ENCODE measurements around the gene ST7. TPM values are rescaled to one million over a fixed set of nuclear protein-coding genes. Genes with fewer than 3 reads are reported as not detected.

The ST7 gene
- total RNA-seq, 2 donors from 2014 or later: 6.1 to 8.0 TPM

DNA sequence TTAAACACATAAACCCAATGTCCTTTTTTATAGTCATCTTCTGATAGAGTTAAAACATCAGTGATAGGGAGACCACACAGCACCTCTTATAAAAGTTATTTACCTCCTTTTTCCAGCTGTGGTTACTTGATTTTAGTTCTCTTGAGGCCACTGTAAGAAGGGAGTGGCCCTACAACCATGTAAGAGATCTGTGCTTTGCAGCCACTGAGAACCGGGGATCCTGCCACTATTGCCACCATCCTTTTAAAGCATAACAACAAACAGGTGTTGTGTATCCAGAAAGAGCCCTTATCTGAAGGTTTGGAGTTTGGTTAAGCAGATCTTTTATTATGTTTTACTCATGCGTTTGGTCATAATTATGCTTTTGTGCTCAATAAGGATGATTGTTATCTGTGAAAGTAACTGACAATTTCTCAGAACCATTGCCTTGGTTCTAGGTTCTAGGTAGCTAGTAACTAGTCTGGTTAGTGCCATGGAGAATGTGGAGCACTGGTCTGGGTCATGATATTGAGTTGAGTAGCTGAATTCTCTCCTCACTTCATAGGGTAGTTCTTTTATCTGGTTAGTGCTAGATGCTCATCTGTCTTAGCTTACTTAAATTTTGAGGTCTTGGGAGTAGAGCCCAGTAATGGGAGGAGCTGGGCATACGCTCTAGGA, 56.5 kb downstream of the ST7 start:
- Mint-ChIP-seq H3K27ac (peak overlapping the region; percentile 78), H3K36me3 (ENCODE audit: low read depth) (no peaks in the 10 kb centered on the region), H3K27me3 (peaks cover 18% of the 10 kb centered on the region), H3K4me1 (peaks cover 45% of the 10 kb centered on the region), H3K4me3 (peak overlapping the region; percentile 39)
- DNase-seq: no peak
- ATAC-seq: peak; percentile 31
- no peaks in the 10 kb centered on the region for H3K9me3 ChIP-seq (ENCODE audit: control insufficient read depth, low read length, poor library complexity, severe bottlenecking)

DNA sequence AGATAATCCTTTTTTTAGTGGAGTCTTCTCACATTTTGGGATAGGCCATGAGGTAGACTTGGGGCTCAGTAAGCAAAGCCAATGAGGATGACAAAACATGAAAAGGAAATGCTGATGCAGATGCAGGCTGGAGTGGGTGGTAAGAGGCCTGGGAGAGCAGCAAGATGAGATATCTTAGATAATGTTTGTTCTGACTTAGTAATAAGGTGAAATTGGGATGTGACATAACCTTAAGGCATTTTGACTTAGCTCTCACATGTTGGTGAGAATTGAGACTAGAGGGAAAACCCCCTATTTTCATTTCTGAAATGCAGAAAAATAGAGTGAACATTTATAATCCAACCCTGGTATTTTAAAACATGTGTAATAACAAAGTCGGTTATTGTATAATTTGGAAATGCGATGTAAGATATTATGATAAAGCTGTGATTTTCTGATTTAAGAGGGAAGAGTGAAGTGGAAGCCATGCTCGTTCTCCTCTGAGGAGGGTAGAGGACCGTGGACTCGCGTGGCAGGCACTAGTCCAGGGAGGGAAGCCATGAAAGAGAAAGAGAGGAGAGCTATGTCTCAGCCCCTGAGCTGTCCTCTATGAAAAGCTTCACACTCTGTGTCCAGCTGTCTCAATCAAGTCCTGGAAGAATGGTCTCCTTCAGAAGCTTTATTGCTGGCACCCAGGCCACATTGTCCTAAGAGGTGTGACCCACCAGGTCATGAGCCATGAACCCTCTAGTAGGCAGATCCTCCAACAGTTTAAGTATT, 57.3 kb downstream of the ST7 start:
- peak overlapping the region; percentile 19 for H3K4me3 Mint-ChIP-seq
- H3K9me3 ChIP-seq (ENCODE audit: control insufficient read depth, low read length, poor library complexity, severe bottlenecking): no peaks in the 10 kb centered on the region
- DNase-seq (no peak), ATAC-seq (no peak)
- peaks cover 18% of the 10 kb centered on the region for H3K27me3 Mint-ChIP-seq
- H3K36me3 Mint-ChIP-seq (ENCODE audit: low read depth): no peaks in the 10 kb centered on the region
- peak overlapping the region; percentile 78 for H3K27ac Mint-ChIP-seq
- peaks cover 50% of the 10 kb centered on the region for H3K4me1 Mint-ChIP-seq

DNA sequence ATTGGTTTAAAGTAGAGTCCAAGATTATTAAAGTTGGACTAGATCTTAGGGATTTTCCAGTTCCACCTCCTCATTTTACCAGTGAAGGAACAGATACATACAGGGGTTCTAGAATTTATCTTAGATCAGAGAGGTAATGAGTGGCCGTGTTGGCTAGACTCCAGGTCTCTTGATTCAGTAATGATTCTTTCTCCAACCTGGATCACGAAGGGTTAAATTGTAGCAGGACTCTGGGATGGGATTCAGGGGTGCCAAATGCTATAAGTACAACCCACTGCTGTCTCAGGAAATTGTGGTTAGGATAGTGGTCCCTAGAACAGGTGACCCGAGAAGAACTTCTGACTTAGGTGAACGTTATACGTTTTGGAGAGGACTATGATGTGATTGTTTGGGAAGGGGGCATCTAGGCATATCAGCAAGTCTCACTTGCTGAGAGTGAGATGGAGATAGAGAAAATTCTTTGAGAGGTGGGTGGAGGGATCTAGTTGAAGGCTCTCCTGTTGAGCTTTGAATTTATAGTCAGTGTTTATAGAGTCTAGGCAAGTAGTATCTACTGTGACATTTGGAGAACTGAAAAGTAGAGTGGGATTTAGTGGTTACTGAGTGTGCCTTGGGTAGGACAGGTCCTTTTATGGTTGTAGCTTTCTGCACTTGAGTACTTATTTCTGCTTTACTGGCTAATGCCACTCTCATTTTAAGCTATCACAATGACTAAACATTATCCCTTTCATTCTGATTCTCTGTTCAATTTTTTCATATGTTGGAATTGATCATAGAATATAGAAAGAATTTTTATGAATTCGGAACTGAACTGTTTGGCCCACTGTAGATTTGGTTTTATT, 58.3 kb downstream of the ST7 start:
- DNase-seq (no peak), ATAC-seq (peak; percentile 18)
- no peaks in the 10 kb centered on the region for H3K9me3 ChIP-seq (ENCODE audit: control insufficient read depth, low read length, poor library complexity, severe bottlenecking)
- H3K27me3 Mint-ChIP-seq: peaks cover 18% of the 10 kb centered on the region
- H3K4me3 Mint-ChIP-seq: no peak overlapping the region
- H3K27ac Mint-ChIP-seq: no peak overlapping the region
- peaks cover 48% of the 10 kb centered on the region for H3K4me1 Mint-ChIP-seq
- no peaks in the 10 kb centered on the region for H3K36me3 Mint-ChIP-seq (ENCODE audit: low read depth)

DNA sequence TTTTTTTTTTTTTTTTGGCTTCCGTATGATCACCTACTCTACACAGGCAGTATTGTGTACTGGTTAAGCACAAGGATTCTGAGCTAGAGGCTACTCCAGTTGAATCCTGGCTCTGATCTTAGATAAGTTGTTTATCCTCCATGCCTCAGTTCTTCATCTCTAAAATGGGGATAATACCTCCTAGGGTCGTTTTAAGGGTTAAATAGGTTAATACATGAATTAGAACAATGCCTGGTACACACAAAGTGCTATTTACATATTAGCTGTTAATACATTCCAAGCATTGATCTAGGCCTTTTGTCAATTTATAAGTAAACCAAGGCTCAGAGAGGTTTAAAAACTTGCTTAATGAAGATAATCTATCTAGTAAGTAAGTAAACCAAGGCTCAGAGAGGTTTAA, 59.0 kb downstream of the ST7 start:
- Mint-ChIP-seq H3K4me3 (no peak overlapping the region), H3K27ac (no peak overlapping the region), H3K36me3 (ENCODE audit: low read depth) (no peaks in the 10 kb centered on the region), H3K4me1 (peaks cover 45% of the 10 kb centered on the region), H3K27me3 (peaks cover 18% of the 10 kb centered on the region)
- no peak for DNase-seq
- no peak for ATAC-seq
- no peaks in the 10 kb centered on the region for H3K9me3 ChIP-seq (ENCODE audit: control insufficient read depth, low read length, poor library complexity, severe bottlenecking)

DNA sequence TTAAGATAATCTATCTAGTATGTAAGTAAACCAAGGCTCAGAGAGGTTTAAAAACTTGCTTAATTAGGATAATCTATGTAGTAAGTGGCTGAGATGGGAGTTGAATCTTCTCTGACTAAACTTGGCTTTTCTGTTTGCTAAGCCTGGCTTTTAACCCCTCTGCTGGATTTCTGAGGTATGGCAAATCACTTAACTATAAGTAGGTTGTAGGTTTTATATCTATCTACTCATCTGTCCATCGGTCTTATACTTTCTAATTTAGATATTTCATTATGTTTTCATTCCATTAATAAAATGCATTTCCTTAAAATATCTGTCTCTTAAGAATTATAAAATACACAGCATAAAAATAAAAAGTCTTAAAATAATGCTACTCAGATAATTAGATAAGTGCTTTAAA, 59.4 kb downstream of the ST7 start:
- no peak overlapping the region for H3K4me3 Mint-ChIP-seq
- H3K4me1 Mint-ChIP-seq: peaks cover 46% of the 10 kb centered on the region
- ATAC-seq: no peak
- H3K36me3 Mint-ChIP-seq (ENCODE audit: low read depth): no peaks in the 10 kb centered on the region
- no peaks in the 10 kb centered on the region for H3K9me3 ChIP-seq (ENCODE audit: control insufficient read depth, low read length, poor library complexity, severe bottlenecking)
- no peak overlapping the region for H3K27ac Mint-ChIP-seq
- H3K27me3 Mint-ChIP-seq: peaks cover 18% of the 10 kb centered on the region
- no peak for DNase-seq

DNA sequence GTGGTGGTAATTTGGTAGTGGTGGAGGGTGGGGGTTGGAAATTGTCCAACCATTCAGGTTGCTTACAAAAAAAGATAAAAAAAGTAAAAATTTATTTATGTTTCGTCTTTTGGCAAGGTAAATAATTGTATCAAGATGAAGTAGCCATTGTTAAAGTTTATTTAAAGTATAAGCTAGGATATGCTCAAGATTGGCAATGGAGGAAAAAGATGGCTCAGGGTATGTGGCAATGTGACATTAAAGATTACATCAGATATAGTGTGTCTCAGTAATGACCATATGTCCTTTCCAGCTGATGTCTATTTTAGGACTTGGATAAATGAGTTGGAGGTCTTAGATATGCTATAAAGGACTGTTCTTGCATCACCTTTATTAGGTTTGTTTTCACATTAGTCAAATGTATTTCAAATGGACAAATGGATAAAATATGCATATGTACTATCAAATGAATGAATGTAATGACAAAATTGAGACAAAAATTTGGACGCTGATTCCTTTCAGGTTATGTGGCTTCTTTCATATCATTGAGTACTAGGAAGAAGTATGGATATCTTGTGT, 60.9 kb downstream of the ST7 start:
- no peak for DNase-seq
- Mint-ChIP-seq H3K27ac (no peak overlapping the region), H3K27me3 (peaks cover 18% of the 10 kb centered on the region), H3K4me3 (no peak overlapping the region), H3K36me3 (ENCODE audit: low read depth) (no peaks in the 10 kb centered on the region), H3K4me1 (peaks cover 40% of the 10 kb centered on the region)
- no peak for ATAC-seq
- H3K9me3 ChIP-seq (ENCODE audit: control insufficient read depth, low read length, poor library complexity, severe bottlenecking): no peaks in the 10 kb centered on the region

DNA sequence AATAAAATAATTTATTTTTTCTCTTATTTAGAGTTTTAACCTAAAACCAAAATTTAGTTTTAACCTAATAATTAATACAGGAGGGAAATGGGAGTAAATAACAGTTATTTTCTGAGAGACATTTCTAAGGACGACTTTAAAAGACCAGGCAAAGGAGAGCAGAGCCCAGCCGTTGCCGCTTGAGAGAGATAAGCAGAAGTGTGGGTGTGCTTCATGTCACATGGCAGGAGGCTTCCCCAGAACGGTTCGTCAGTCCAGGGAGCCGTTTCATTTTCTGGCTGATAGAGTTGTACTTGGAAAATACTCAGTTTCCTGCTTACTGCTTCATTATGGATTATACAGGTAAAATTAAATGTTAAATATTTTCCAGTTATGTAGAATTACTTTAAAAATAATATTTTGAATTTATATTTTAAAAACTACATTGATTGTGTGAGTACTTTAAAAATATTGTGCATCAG, 61.4 kb downstream of the ST7 start:
- peaks cover 37% of the 10 kb centered on the region for H3K4me1 Mint-ChIP-seq
- no peaks in the 10 kb centered on the region for H3K36me3 Mint-ChIP-seq (ENCODE audit: low read depth)
- H3K27ac Mint-ChIP-seq: no peak overlapping the region
- no peak overlapping the region for H3K4me3 Mint-ChIP-seq
- ATAC-seq (peak; percentile 60), DNase-seq (no peak)
- H3K9me3 ChIP-seq (ENCODE audit: control insufficient read depth, low read length, poor library complexity, severe bottlenecking): no peaks in the 10 kb centered on the region
- peaks cover 18% of the 10 kb centered on the region for H3K27me3 Mint-ChIP-seq

DNA sequence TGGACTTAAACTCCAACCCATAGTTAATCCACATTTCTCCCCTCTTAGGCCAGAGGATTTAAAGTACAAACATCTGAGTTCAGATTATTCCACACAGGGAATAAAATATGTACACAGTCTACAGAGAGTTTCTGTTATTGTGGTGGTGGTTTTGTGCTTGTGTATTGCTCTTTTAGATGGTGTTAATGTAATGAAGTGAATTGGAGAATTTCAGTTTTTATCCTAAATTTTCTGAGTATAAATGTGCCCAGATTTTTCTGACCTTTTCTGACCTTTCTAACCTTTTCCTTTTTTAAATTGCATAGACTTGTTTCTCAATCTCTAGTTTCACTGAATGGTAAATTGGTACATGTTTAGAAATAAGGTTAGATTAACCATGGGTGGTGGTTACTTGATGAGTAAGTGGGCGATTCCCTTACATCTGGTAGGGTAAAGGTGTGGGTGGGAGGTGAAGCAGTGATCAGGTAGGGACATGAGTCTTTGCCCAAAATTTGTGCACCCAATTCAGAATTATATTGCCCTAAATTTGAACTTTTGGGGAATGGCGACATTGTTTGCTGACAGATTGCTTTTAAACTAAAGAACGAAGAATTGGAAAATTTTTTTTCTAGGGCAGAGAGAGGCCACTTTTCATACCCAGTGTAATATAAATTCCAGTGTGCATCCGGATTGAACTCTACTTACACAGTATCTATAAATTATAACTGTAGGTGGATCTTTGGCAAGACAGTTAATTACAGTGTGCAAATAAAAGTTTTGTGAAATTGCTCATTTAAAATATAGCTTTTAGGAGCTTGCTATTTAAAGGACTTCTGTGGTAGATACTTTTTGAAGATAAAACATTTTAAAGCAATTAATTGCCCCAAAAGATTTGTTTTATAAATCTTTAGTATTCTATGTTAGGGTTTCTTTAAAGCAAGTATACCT, 62.2 kb downstream of the ST7 start:
- H3K4me3 Mint-ChIP-seq: no peak overlapping the region
- no peaks in the 10 kb centered on the region for H3K9me3 ChIP-seq (ENCODE audit: control insufficient read depth, low read length, poor library complexity, severe bottlenecking)
- H3K36me3 Mint-ChIP-seq (ENCODE audit: low read depth): no peaks in the 10 kb centered on the region
- H3K27me3 Mint-ChIP-seq: peaks cover 12% of the 10 kb centered on the region
- DNase-seq: no peak
- ATAC-seq: no peak
- H3K27ac Mint-ChIP-seq: no peak overlapping the region
- peaks cover 29% of the 10 kb centered on the region for H3K4me1 Mint-ChIP-seq

DNA sequence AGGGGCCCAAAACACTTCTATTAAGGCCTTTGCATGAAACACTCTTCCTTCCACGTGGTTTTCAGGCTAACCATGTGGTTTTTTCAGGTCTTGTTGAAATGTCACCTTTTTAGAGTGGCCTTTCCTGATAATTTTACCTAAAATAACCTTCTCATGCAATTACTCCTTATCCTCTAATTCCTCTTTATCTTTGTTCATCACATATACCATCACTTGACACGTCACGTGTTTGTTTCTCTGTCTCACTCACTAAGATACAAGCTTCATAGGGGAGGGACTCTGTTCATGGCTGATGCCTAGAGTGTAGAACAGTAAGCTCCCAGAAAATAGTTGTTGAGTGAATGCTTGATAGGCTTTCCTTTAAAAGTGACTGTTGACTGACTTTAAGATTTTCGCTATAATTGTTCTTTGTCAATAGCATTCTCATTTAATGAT, 63.7 kb downstream of the ST7 start:
- no peaks in the 10 kb centered on the region for H3K27me3 Mint-ChIP-seq
- no peaks in the 10 kb centered on the region for H3K36me3 Mint-ChIP-seq (ENCODE audit: low read depth)
- no peaks in the 10 kb centered on the region for H3K9me3 ChIP-seq (ENCODE audit: control insufficient read depth, low read length, poor library complexity, severe bottlenecking)
- no peak overlapping the region for H3K4me3 Mint-ChIP-seq
- ATAC-seq (no peak), DNase-seq (no peak)
- H3K27ac Mint-ChIP-seq: no peak overlapping the region
- H3K4me1 Mint-ChIP-seq: peaks cover 16% of the 10 kb centered on the region

DNA sequence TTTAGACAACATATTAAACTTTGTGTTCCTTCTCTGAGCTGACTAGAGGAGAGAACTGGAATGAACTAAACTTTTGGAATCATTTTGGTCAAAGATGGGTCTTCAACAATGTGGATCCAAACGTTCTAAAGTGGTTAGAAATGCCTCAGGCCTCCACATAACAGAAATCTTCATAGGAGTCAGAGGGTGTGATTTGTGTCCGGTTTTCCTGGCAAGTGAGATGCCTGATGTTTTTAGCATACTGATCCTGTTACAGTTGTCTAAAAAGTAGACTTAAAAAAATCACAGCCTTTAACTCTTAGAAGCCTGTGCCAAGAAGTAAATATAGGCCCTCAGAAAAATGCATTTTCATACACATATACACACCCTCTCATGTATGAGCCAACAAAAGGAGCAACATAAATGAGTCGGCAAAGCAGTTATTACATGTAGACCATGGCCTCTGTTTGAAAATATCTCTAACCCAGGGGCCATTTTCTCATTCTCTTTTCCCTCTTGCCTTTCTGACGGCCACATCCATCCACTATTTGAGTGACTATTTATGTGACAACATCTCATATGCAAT, 64.5 kb downstream of the ST7 start:
- H3K36me3 Mint-ChIP-seq (ENCODE audit: low read depth): no peaks in the 10 kb centered on the region

DNA sequence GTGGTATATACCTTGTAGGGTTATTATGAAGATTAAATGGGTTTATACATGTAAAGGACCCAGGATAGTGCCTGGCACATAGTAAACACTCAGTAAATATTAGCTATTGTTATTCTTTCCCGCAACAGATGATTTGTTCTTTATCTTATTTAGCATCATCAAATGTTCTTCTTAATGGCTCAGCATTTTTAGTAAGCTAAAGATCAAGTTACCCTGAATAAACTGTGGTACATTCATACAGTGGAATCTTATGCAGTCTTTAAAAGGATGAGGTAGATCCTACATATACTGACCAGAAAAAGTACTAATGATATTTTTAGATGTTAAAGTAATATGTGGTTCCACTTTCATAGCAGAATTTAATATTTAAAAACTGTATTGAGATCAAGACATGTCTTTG, 65.4 kb downstream of the ST7 start:
- H3K4me3 Mint-ChIP-seq: no peak overlapping the region
- DNase-seq: no peak
- no peak for ATAC-seq

More for the DNA sequence above, 64.5 kb downstream of the ST7 start:
- H3K9me3 ChIP-seq (ENCODE audit: control insufficient read depth, low read length, poor library complexity, severe bottlenecking): no peaks in the 10 kb centered on the region
- Mint-ChIP-seq H3K4me1 (peaks cover 17% of the 10 kb centered on the region), H3K4me3 (no peak overlapping the region), H3K27me3 (no peaks in the 10 kb centered on the region), H3K27ac (no peak overlapping the region)
- no peak for DNase-seq
- no peak for ATAC-seq

DNA sequence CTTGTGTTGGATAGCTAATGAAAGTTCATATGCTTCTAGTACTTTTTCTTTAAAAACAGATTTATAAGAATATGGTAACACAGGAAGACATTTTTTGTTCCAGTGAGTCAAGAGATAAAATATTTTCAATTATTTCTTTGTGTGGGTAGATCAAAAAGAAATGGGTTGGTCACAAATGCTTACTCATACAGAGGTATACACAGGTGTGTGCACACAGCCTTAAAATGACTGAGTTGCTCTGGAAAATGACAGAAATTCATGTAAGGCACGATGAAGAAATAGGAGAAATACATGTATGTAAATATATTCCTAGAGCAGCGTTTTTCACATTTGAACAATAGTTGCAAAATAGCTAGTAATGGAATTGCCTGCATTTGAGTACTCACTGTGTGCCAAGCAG, 66.0 kb downstream of the ST7 start:
- no peak for ATAC-seq
- no peaks in the 10 kb centered on the region for H3K27me3 Mint-ChIP-seq
- H3K4me3 Mint-ChIP-seq: no peak overlapping the region
- no peaks in the 10 kb centered on the region for H3K36me3 Mint-ChIP-seq (ENCODE audit: low read depth)
- H3K27ac Mint-ChIP-seq: no peak overlapping the region
- H3K9me3 ChIP-seq (ENCODE audit: control insufficient read depth, low read length, poor library complexity, severe bottlenecking): no peaks in the 10 kb centered on the region
- no peak for DNase-seq
- H3K4me1 Mint-ChIP-seq: peaks cover 23% of the 10 kb centered on the region

More for the DNA sequence above, 65.4 kb downstream of the ST7 start:
- H3K27me3 Mint-ChIP-seq: no peaks in the 10 kb centered on the region
- H3K4me1 Mint-ChIP-seq: peaks cover 25% of the 10 kb centered on the region
- no peaks in the 10 kb centered on the region for H3K9me3 ChIP-seq (ENCODE audit: control insufficient read depth, low read length, poor library complexity, severe bottlenecking)
- H3K27ac Mint-ChIP-seq: no peak overlapping the region
- no peaks in the 10 kb centered on the region for H3K36me3 Mint-ChIP-seq (ENCODE audit: low read depth)

All from T-helper 17 cell (primary cell).